ENCODE measurements around the gene MLANA.

GRCh38 chr9:5915438-5915837 is 24.7 kb downstream of the MLANA start:
- TF ChIP-seq POLR2AphosphoS5 (IDR thresholded peaks at IDR 0.05) (no peak), SMC3 (conservative IDR thresholded peaks at IDR 0.05; ENCODE audit: poor library complexity) (no peak), EZH2 (IDR thresholded peaks at IDR 0.05; ENCODE audit: borderline replicate concordance, insufficient read depth, low read length, poor library complexity, severe bottlenecking) (no peak), CTCF (IDR thresholded peaks at IDR 0.05; ENCODE audit: poor library complexity, severe bottlenecking) (no peak)
